K562 (cell line): ENCODE data around the gene TOMM70. TPM values are rescaled to one million over a fixed set of nuclear protein-coding genes. Genes with fewer than 3 reads are reported as not detected.

Experiments used
- ATAC-seq: fragments of 200-7000 bp; cut with Tn5 transposase; 3 replicates; pipeline ENCODE4 v1.9.1; 2020; ENCODE audit warnings: moderate library complexity
- BruUV-seq: library from RNA; stranded (reverse); fragments of 400-500 nt; replicated peaks from 2 replicates; lab custom pipeline; 2021; lab: Mats Ljungman, UMichigan
- CTCF ChIA-PET: fragments of 300-600 bp; formaldehyde crosslinking; extraction: SDS; loops from one replicate; lab custom pipeline; 2021; ENCODE audit warnings: low intra/inter-chr PET ratio; lab: Yijun Ruan, JAX
- POLR2A ChIA-PET: fragments of 300-600, 350-650 bp; sonication (Branson Sonifier 250); formaldehyde crosslinking; extraction: SDS; loops from one replicate; lab custom pipeline; 2021; ENCODE audit warnings: antibody characterized with exemption, inconsistent platforms; lab: Yijun Ruan, JAX
- DNase-seq, 4 experiments: peaks; one replicate each; pipeline versions ENCODE4 v3.0.0 to v3.0.0-alpha.2; 2011 to 2018; ENCODE audit warnings: low spot score in 3 of 4, mixed read lengths in 3 of 4; ENCODE audit errors: extremely low read depth in 1 of 4
- FAIRE-seq: peaks from 2 replicates; lab custom pipeline; 2011; peaks lifted over from hg19 to GRCh38; lab: Jason Lieb, UNC
- H2AFZ ChIP-seq: 2 replicates; pipeline ENCODE4 v1.6.0; 2011; ENCODE audit warnings: low read depth, low read length, control low read depth, inconsistent platforms
- H3K27ac ChIP-seq: fragments of 200-600 bp; 3 replicates; pipeline ENCODE4 v1.8.0; 2011; ENCODE audit warnings: low read depth, mild to moderate bottlenecking, control low read depth, inconsistent platforms, low read length, moderate library complexity, mixed read lengths; ENCODE audit errors: extremely low read depth
- H3K27me3 ChIP-seq, 2 experiments: fragments of 300-600 bp in 1 of 2; 2 replicates in 1 of 2; 3 replicates in 1 of 2; pipeline versions ENCODE4 v1.6.0 to v1.8.0; 2011; ENCODE audit warnings: inconsistent platforms in 2 of 2, low read length in 2 of 2, mild to moderate bottlenecking in 1 of 2, mixed read lengths in 1 of 2, moderate library complexity in 1 of 2; ENCODE audit not compliant: control insufficient read depth in 2 of 2, insufficient read depth in 2 of 2
- H3K36me3 ChIP-seq: fragments of 300-600 bp; 3 replicates; pipeline ENCODE4 v1.8.0; 2011; ENCODE audit warnings: mild to moderate bottlenecking, low read length, inconsistent platforms; ENCODE audit not compliant: control insufficient read depth, insufficient read depth
- H3K4me1 ChIP-seq, 2 experiments: fragments of 200-600 bp in 1 of 2; replicated peaks in 1 of 2; 2 replicates in 1 of 2; 3 replicates in 1 of 2; pipeline versions ENCODE4 v1.5.1 to v1.8.0; 2011; ENCODE audit warnings: inconsistent platforms in 2 of 2, low read length in 2 of 2, mild to moderate bottlenecking in 1 of 2, mixed read lengths in 1 of 2, moderate library complexity in 1 of 2; ENCODE audit not compliant: control insufficient read depth in 2 of 2, insufficient read depth in 2 of 2
- H3K4me2 ChIP-seq: 2 replicates; pipeline ENCODE4 v1.6.1; 2011; ENCODE audit warnings: low read length, control low read depth, inconsistent platforms, mixed read lengths; ENCODE audit not compliant: insufficient read depth
- H3K4me3 ChIP-seq: fragments of 200-600 bp; sonication (generic), shearing (Covaris generic); 2 replicates; pipeline ENCODE4 v1.5.1; 2016; ENCODE audit warnings: control low read depth, inconsistent platforms
- H3K79me2 ChIP-seq: fragments of 200-600 bp; 3 replicates; pipeline ENCODE4 v1.8.0; 2011; ENCODE audit warnings: low read length, inconsistent platforms; ENCODE audit not compliant: control insufficient read depth, insufficient read depth
- H3K9ac ChIP-seq, 2 experiments: 2 replicates each; pipeline versions ENCODE4 v1.6.0 to v1.6.1; 2011; ENCODE audit warnings: low read depth in 2 of 2, low read length in 2 of 2, control low read depth in 1 of 2, inconsistent platforms in 1 of 2, mild to moderate bottlenecking in 1 of 2, mixed read lengths in 1 of 2; ENCODE audit not compliant: insufficient read depth in 1 of 2
- H3K9me1 ChIP-seq: one replicate; pipeline ENCODE4 v1.6.0; 2011; ENCODE audit warnings: inconsistent platforms, mild to moderate bottlenecking, low read length, moderate library complexity; ENCODE audit not compliant: control insufficient read depth, insufficient read depth
- H3K9me3 ChIP-seq: replicated peaks from 2 replicates; pipeline ENCODE4 v1.5.1; 2011; ENCODE audit warnings: low read depth, low read length, inconsistent platforms; ENCODE audit not compliant: control insufficient read depth, insufficient read depth
- H4K20me1 ChIP-seq: replicated peaks from 2 replicates; pipeline ENCODE4 v1.6.1; 2011; ENCODE audit warnings: low read length, inconsistent platforms, mixed read lengths; ENCODE audit not compliant: control insufficient read depth, insufficient read depth
- ASH1L ChIP-seq: fragments of 450-650 bp; IDR thresholded peaks from 2 replicates; pipeline ENCODE4 v1.6.1; 2018; ENCODE audit warnings: borderline replicate concordance, mild to moderate bottlenecking, low read depth; ENCODE audit not compliant: partially characterized antibody
- CHCHD3 ChIP-seq: fragments of 250-450 bp; sonication (Bioruptor Pico); IDR thresholded peaks from 2 replicates; pipeline ENCODE4 v2.1.2; 2022; ENCODE audit warnings: mild to moderate bottlenecking
- CTCF ChIP-seq, 3 experiments: IDR thresholded peaks in 2 of 3; conservative IDR thresholded peaks in 1 of 3; 2 replicates each; pipeline ENCODE4 v1.5.1; 2011 to 2012; ENCODE audit warnings: low read length in 3 of 3, mild to moderate bottlenecking in 3 of 3, control low read depth in 2 of 3, improper control_type of control experiment in 1 of 3, inconsistent platforms in 1 of 3, low read depth in 1 of 3, mixed read lengths in 1 of 3, moderate library complexity in 1 of 3; ENCODE audit not compliant: insufficient read depth in 2 of 3
- GATAD2A ChIP-seq: fragments of 450-650 bp; IDR thresholded peaks from 2 replicates; pipeline ENCODE4 v1.6.1; 2017
- HNRNPK ChIP-seq: fragments of 200-400 bp; formaldehyde crosslinking; IDR thresholded peaks from one replicate; pipeline ENCODE4 v1.6.1; 2018; ENCODE audit warnings: mild to moderate bottlenecking, low read depth, low read length; ENCODE audit not compliant: poor library complexity, severe bottlenecking
- HNRNPUL1 ChIP-seq: fragments of 200-400 bp; formaldehyde crosslinking; IDR thresholded peaks from 2 replicates; pipeline ENCODE4 v1.6.1; 2017; ENCODE audit warnings: low read length
- KLF16 ChIP-seq: IDR thresholded peaks from 2 replicates; pipeline ENCODE4 v1.6.1; 2016; ENCODE audit warnings: antibody characterized with exemption
- MTF1 ChIP-seq: fragments of 250-450 bp; sonication (Bioruptor Pico); IDR thresholded peaks from 2 replicates; pipeline ENCODE4 v1.9.0; 2021; ENCODE audit warnings: moderate library complexity, mild to moderate bottlenecking, inconsistent platforms, borderline replicate concordance
- MYBL2 ChIP-seq, 2 experiments: fragments of 450-650 bp in 1 of 2; sonication (generic) in 1 of 2; formaldehyde crosslinking in 1 of 2; IDR thresholded peaks; 2 replicates each; pipeline versions ENCODE4 v1.6.1 to v1.8.1; 2017 to 2022; ENCODE audit warnings: borderline replicate concordance in 1 of 2, inconsistent platforms in 1 of 2, low read depth in 1 of 2, mild to moderate bottlenecking in 1 of 2, missing genetic modification reagents in 1 of 2, moderate library complexity in 1 of 2
- ZBTB8A ChIP-seq: fragments of 450-650 bp; IDR thresholded peaks from 2 replicates; pipeline ENCODE4 v1.6.1; 2018; ENCODE audit warnings: mild to moderate bottlenecking, moderate library complexity; ENCODE audit not compliant: partially characterized antibody
- ZNF384 ChIP-seq: IDR thresholded peaks from 2 replicates; pipeline ENCODE4 v1.6.1; 2012; ENCODE audit warnings: low read depth, low read length, improper control_type of control experiment
- ZNF785 ChIP-seq: fragments of 250-450 bp; sonication (Bioruptor Pico); IDR thresholded peaks from 2 replicates; pipeline ENCODE4 v1.4.0; 2020; ENCODE audit warnings: mild to moderate bottlenecking
- WGBS: fragments of 100-300 bp; shearing (Covaris generic); methylation state at CpG from one replicate; pipeline ENCODE4 v1.1.6; 2016; ENCODE audit warnings: low coverage, mixed read lengths; ENCODE audit not compliant: insufficient coverage; ENCODE audit errors: missing lambda C conversion rate; 5-methylcytosine and 5-hydroxymethylcytosine counted together
- in situ Hi-C: fragments of 300-500 bp; cut with MboI; formaldehyde crosslinking; loops from 4 replicates; pipeline ENCODE4 v1.15.0; 2018; ENCODE audit warnings: inconsistent platforms, mixed read lengths
- intact Hi-C: fragments of 100-400 bp; cut with micrococcal nuclease; formaldehyde crosslinking; loops from 2 replicates; pipeline ENCODE4 v1.14.2; 2022
- polyA plus RNA-seq, 8 experiments: library from polyadenylated mRNA; depleted of rRNA in 4 of 8; stranded (reverse) in 5 of 8; unstranded in 3 of 8; fragments of >200 nt; fragmentation: Nextera tagmentation in 2 of 8; fragmentation: Illumina TruSeq in 1 of 8; extraction: Ambion mirVana in 2 of 8; extraction: Trizol in 1 of 8; gene quantifications; 2 replicates each; pipeline versions ENCODE4 v1.2.1 to v1.2.3, GENCODE V29; 2011 to 2014; ENCODE audit warnings: inconsistent platforms in 1 of 8, missing spikeins in 1 of 8
- total RNA-seq, 7 experiments: library from RNA; depleted of rRNA in 6 of 7; stranded (reverse); fragments of >200 nt in 6 of 7; fragmentation: Illumina TruSeq in 2 of 7; extraction: Trizol in 2 of 7; gene quantifications; 2 replicates each; pipeline versions ENCODE4 v1.2.1 to v1.2.3, GENCODE V29; 2011 to 2021; ENCODE audit warnings: low replicate concordance in 1 of 7

TOMM70 gene
- total and polyA plus RNA-seq, 9 of the 15 experiments (the other 6 are each of a cell fraction or from before 2014, with no cell fraction given): 17.5 to 75.6 (median 54.9) TPM

DNA sequence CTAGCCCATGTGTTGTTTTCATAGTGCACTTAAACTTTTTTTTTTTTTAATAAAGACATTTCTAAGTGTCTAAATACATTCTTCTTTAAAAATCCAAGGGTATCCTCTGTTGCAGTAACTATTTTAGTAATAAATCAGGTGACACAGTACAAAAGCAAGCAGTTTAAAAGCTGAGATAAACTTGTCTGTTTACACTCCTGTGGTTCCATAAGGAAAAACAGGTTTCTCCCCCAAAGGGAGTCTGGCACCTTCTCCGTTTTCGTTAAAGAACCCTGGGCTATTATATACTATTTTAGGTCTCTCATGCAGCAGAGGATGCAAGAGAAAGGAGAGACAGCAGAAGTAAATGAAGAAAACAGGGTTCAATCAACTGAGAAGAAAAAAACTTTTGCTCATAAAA, 48.3 kb upstream of the TOMM70 start (continued):
- no peak for TF ChIP-seq CTCF (IDR thresholded peaks at IDR 0.05 in 2 of 3, conservative IDR thresholded peaks at IDR 0.05 in 1 of 3; ENCODE audit: insufficient read depth in 2 of 3, low read depth in 1 of 3, low read length in 3 of 3)
- no peak for TF ChIP-seq ZNF785
- no peak for TF ChIP-seq HNRNPUL1
- no peak for TF ChIP-seq MTF1
- TF ChIP-seq KLF16: no peak
- no peak for TF ChIP-seq ASH1L
- TF ChIP-seq CHCHD3: no peak
- TF ChIP-seq ZNF384: no peak
- no peak for TF ChIP-seq ZBTB8A
- no peak for TF ChIP-seq HNRNPK
- TF ChIP-seq MYBL2 (IDR thresholded peaks at IDR 0.05; ENCODE audit: low read depth): no peak
- TF ChIP-seq MYBL2 (CRISPR knock-in tag; IDR thresholded peaks at IDR 0.05; ENCODE audit: borderline replicate concordance): no peak

- Histone ChIP-seq H3K27me3 (no peaks in the 10 kb centered on the region), H3K4me2 (no peak overlapping the region), H3K4me3 (no peak overlapping the region), H3K9ac (no peak overlapping the region), H3K27ac (no peak overlapping the region), H3K9me3 (no peaks in the 10 kb centered on the region; the same call in 1 of the 2 replicates), H3K9me1 (no peaks in the 10 kb centered on the region), H2AFZ (no peak overlapping the region), H3K4me1 (no peaks in the 10 kb centered on the region)
- FAIRE-seq: no peak
- intact Hi-C loops: no loop called here
- ChIA-PET CTCF (no interaction called here), POLR2A (interaction anchor here (1.1 kb wide), 2 partner anchors 13 to 21 kb away, joined by 3 to 4 read pairs; no protein-coding TSS in a partner anchor)
- BruUV-seq: no TSS peak
- DNase-seq: no peak
- no peak for TF ChIP-seq GATAD2A
- TF ChIP-seq, all 486 proteins: peak for 0
- 50% methylated on average over 1 of the region's 1 CpG for WGBS
- in situ Hi-C loops: no loop called here
- no peak for ATAC-seq
- H3K36me3 ChIP-seq: no peaks in the 10 kb centered on the region
- no peaks in the 10 kb centered on the region for H3K79me2 ChIP-seq
- no peaks in the 10 kb centered on the region for H4K20me1 ChIP-seq
Observed at GRCh38 chr3:100448079-100448478, 47.2 kb upstream of the TOMM70 start.
